Measurements from ENCODE around the gene CLTRN.
A peak's percentile ranks its signal among the peaks of the same experiment; 100 is the strongest.
"Not testable (repeated sequence)": the region's sequence is repeated elsewhere in the genome, so short reads cannot be mapped to it uniquely, and the experiment has no call there.

CLTRN gene, protein sequence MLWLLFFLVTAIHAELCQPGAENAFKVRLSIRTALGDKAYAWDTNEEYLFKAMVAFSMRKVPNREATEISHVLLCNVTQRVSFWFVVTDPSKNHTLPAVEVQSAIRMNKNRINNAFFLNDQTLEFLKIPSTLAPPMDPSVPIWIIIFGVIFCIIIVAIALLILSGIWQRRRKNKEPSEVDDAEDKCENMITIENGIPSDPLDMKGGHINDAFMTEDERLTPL

DNA sequence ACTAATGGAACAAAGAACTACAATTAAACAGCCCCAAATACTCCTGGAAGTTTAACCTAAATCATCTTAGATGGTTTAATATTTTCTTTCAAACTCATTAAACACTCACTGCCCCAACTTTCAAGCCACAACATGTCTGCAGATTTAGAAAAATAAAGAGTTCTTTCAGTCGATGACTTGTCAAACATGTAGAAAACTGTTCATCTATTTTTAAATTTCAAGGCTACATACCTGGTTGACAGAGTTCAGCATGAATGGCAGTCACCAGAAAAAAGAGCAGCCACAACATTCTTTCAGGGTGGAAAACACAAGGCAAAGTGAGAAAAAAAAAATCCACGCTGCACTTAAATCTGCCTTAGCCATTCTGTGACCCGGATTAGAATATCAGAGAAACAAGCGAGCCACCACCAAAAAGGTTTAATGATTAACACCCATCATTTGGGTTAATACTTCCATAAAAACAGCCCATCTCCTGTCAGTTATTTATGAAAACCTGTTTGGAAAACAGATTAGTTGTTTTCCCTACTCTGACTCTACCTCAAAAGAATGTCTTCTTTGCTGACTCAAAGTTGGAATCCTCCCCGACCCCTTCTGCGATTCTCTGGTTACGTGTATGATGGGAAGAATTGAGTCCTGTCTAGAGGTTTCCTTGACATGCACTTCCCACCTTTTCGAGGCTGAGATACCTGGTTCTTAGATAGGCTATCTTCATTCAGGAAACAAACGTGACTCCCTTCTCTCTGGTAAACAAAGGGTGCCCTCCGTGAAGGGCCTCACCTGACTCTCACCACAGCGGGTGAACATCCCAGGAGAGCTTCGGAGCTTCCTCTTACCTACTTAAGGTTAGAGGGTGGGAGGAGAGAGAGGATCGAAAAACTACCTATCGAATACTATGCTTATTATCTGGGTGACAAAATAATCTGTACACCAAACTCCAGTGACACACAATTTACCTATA lies at the start of gene CLTRN:
CLTRN (minus strand) TSS at position 319 of the 958 bp plus-strand sequence; CDS start at position 289, 30 bp downstream.
- no peak for DNase-seq

DNA sequence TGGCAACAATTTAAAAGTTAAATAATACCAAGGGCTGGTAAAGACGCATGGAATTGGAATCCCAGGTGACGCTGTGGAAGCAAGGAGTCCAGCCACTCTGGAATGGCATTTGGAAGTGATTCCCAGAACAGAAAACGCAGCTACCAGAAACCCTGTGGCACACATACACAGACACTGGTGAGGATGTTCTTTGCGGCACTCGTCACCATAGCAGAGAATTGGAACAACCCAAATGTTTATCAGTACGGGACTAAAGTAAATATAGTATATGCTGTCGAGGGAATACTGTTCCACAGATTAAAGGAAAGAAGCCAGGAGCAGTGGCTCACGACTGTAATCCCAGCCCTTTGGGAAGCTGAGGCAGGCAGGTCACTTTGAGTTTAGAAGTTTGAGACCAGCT lies 39.7 kb upstream of the CLTRN start:
- DNase-seq = not testable (repeated sequence)

DNA sequence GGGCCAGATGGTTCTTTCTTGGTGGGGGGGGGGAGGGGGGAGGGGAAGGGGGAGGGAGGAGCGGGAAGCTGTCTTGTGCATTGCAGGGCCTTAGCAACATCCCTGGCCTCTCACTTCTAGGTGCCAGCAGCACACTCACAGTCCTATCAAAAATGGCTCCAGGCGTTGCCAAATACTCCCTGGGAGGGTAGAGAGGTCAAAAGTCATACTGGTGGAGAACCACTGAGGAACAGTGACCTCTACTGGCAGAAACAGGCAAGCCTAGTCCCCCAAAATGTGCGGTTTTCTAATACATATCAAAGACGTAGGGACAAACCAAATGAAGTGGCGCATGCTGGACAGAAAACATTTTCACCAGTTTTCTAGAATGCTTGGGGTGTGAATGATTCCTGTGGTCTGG lies 39.2 kb upstream of the CLTRN start:
- not testable (repeated sequence) for DNase-seq

DNA sequence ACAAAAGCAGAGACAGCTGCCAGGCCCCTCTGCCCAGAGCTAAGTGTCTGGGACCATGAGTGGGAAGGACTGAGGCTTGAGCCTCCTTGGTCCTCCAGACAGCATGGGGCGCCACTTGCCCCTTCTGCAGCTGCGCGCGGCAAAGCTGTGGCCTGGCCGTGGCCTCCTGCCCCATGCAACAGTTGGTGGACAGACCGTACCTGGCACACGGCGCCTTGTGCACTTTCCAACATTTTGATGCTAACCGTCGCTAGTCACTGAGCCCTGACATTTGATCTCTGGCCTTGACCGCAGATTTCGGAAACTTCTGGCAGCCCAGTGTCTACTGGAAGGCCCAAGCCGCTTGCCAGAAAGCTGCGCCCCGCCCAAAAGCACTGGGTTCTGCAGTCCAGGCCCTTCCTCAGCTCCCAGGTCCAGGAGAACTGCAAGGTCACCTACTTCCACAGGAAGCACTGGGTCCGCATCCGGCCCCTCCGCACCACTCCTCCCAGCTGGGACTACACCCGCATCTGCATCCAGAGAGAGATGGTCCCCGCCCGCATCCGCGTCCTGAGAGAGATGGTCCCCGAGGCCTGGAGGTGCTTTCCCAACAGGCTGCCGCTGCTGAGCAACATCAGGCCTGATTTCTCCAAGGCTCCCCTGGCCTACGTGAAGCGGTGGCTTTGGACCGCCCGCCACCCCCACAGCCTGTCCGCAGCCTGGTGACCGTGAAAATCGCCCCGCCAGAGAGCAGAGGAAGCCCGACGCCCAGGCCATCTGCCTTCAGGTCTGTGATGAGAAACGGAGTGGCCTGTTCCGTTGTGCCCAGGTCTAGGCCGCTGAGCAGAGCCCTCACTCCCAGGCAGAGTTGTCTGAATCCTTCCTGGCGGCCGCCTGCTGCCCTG lies 38.1 kb upstream of the CLTRN start:
- DNase-seq = no peak

DNA sequence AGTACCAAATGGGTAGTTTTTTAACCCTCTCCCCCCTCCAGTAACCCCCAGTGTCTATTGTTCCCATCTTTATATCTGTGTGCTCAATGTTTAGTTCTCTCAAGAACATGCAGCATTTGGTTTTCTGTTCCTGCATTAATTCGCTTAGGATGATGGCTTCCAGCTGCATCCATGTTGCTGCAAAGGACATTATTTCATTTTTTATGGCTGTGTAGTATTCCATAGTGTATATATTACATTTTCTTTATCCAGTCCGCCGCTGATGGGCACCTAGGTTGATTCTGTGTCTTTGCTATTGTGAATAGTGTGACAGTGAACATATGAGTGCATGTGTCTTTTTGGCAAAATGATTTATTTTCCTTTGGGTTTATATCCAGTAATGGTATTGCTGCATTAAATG lies 31.9 kb upstream of the CLTRN start:
- no peak for DNase-seq

DNA sequence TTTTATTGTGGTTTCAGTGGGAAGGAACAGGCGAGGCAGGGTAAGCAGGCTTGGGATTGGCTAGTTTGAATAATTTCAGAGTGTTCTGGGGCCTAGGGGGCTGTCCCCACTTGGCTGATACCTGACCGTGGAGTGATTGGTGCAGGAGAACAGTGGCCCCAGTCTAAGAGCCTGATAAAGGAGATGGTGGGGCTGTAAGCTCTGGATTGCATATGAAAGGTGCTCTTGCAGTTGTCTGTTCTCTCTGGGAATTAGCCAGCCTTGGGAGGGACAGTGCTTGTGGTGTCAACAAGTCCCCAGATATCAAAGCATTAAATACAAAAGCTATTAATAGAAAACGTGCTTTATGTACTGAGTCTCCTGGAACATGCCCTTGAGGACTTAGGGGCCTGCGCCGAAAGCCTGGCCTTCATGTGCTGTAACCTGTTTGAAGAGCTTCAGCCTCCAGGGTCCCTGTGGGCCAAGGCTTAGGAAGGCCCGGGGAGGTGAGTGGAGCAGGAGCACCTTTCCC lies 30.4 kb upstream of the CLTRN start:
- DNase-seq = no peak

DNA sequence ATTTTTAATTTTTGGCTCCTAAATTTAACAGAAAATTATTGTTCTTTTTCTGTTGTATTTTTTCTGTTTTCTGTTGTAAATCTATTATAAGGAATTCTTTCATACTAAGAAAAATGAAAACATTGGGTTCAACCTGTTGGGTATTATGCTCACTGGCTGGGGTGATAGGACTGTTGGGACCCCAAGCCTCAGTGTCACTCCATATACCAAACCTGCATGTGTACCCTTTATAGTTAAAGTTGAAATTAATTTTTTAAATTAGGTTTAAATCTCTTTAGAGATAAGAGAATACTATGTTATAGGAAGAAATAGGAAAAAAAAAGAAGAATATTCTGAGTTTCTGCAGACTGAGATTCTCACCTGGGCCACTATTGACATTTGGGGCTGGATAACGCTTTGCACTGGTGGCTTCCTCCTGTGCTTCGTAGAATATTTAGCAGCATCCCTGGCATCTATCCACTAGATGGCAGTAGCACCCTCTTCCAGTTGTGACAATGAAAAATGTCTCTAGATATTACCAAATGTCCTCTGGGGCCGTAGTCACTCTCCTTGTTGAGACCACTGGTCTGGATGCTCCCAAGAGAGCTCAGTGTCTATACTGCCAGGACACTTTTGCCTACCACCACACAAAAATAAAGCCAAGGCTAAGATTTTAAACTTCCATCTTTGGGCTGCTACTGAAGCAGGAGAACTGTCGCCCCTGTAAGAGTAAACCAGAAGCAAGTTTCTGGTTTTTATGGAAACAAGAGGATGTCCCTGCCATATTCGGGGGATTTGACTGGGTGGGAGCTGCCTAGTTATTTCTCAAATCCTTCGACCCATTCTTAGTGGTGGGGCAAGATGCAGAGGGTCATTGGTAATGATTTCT lies 22.4 kb upstream of the CLTRN start:
- peak; percentile 66 for DNase-seq

DNA sequence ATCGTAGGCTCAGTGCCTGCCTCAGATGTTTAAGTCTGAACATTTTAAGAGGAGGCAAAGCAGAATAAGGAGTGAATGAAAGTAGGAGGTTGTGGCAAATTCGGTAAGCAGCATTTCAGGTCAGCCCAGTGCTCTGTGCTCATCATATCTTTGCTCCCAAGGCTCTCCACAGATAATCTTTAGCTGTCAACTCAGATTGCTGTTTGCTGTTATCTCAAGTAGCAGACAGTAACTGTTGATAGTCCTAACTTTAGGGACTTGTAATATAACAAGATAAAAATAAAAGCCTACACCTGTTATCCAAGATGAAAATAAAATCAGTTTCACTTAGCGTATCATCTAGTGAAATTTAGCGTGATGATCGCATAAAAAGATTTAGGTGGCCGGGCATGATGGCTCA lies 18.6 kb upstream of the CLTRN start:
- no peak for DNase-seq

DNA sequence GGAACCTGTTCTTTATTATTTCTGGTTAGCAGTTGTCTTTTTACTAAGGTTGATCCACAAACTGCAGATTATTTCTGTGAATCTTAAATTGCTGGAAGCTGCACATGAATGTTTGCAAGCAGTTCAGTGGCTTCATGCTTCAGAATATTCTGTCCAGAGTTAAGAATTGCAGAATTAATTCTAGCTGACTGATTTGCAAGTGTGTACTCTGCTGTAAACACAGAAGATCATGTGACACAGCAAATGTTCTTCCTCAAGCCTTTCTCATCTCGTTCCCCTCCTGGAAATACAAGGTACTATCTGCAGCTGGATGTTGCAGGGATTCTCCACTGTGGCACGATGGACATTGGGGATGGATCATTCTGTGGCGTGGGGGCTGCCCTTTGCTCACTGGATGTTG lies 16.8 kb upstream of the CLTRN start:
- no peak for DNase-seq

DNA sequence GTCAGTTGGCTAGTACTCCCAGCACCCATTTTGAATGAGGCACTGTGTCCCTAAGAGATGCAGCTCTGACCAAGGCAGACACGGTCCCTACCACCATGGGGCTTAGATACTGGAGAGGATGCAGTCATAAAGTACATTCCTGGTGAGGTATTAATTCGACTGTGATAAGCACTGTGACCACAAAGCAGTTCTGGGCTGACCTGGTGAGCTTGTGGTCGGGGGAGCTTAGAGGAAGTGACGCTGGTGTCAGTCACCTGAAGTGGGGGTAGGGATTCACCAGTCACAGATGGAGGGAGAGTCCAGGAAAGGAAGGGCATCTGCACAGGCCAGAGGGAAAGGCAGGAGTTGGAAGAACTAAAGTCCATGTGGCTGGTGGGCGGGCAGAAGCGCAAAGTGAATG lies 15.8 kb upstream of the CLTRN start:
- DNase-seq = no peak

DNA sequence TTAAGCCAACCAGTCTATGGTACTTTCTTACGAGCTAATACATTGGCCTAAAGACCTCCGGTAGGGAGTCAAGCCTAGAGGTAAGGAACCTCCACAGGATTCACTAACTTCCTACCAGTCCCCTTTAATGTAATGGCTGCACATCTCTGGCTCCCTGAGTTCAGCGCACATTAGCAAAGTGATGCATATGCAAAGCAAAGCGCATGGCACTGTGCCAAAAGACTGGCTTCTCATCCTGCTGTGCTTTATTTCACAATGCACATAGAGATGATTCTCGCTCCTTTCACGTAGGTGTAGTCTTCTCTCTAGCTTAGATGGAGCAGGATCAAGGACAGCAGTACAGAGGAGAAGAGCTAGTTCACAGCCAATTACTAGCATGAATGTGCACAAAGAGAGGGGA lies 14.6 kb upstream of the CLTRN start:
- no peak for DNase-seq

DNA sequence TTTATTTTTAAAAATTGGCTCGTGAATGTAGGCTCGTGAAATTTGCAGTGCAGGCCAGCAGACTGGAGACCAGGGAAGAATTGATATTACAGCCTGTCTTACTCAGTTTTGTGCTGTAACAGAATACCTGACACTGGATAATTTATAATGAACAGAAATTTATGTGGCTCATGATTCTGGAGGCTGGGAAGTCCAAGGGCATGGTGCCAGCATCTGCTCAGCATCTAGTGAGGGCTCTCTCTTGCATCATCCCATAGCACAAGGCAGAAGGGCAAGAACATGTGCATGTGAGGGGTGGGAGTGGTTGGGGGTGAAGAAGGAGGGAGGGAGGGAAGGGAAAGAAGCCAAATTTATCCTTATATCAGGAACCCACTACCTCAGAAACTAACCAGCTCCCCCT lies 13.7 kb upstream of the CLTRN start:
- no peak for DNase-seq

DNA sequence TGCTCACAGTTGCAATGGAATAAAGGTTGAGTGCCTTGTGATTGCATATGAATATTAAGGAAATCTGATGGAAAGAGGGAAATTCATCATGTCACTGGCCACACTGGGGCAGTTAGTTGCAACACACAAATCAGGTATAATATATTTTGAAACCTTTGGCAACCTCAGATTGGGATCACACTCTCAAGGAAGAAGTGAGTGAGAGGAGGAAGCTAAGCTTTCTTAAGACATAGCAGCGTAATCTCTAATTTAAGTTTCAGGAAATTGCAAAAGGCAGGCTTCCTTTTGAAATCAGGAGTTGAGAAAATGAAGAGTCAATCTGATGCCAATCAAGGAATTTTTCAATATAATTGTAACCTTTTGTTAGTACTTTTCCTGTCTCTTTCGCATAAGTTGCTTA lies 12.3 kb upstream of the CLTRN start:
- no peak for DNase-seq

DNA sequence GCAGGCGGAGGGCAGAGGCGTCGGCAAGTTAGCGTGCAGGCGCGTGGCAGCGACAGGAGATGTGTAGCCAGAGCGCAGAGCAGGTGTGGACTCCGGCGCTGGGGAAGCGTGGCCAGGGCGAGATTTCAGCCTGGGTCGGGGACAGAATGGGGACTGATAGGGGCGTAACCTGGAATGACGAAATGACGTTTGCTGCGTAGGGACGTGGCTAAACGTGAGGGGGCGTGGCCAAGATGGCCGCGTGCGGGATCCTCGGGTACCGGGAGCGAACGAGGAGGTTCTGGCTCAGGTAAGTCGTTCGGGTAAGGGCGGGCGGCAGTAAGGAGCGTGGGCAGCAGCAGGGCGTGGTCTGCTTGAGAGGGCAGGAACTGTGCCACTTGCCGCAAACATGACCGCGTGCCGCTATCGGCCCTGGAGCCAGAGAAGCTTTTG lies 10.9 kb upstream of the CLTRN start:
- peak; percentile 97 for DNase-seq

DNA sequence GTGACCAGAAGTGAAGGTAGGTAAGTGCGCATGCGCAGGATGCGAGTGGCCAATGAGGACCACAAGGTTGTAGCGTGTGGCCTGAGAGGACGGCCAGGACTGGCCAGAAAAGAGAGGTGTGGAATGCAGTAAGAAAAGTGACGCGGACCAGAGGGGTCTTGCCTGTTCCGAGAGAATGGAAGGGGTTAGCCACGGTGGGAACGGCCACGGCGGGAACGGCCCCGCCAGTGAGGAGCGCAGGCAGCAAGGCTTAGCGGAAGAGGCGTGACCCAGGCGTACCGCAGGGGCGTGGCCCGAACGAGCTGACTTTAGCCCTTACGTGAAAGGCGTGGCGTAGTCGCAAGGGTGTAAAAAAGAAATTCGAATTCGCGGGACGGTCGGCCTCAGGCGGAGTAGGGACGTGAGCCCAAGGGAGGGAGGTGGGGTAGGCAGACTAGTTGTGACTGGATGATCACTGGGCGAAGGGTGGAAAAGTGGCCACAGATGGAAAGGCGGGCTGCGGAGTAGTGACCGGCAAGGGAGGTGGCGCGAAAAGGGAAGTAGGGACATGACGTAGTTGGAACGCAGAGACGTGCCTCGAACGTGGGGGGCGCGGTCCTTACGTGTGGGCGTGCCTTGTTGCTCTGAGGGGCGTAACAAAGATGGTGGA lies 10.4 kb upstream of the CLTRN start:
- peak; percentile 98 for DNase-seq

DNA sequence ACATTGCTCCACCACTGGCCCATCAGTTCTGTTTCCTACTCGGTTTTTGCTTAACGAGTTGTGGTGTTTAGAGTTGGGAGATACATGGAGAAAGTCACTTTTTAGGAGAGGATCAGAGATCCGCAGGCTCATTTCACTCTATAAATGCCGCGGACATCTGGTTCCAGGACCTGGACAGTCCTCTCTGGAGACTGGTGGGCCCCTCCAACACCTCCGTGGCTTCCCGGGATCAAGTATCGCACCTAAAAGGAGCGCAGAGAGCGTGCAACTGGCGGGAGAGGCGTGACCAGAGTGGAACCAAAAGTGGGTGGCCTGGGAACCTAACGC lies 9.9 kb upstream of the CLTRN start:
- peak; percentile 65 for DNase-seq

DNA sequence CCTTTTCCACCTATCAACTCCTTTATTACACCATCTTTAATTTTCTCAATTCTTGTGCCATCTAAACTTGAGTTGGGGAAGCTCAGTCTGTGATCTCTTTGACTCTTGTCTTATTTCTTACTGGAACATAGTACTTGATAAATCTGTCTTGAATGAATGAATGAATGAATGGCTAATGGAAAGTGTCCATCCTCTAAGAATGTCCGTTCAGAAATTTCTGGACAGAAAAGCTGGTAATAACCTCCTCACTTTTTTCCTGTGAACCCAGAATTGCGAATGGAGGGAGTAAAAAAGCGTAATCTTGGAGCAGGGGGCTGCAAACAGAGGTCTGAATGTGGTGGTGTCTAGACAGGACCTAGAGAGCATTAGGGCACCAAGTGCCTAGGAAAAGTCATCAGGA lies 9.4 kb upstream of the CLTRN start:
- DNase-seq = no peak

DNA sequence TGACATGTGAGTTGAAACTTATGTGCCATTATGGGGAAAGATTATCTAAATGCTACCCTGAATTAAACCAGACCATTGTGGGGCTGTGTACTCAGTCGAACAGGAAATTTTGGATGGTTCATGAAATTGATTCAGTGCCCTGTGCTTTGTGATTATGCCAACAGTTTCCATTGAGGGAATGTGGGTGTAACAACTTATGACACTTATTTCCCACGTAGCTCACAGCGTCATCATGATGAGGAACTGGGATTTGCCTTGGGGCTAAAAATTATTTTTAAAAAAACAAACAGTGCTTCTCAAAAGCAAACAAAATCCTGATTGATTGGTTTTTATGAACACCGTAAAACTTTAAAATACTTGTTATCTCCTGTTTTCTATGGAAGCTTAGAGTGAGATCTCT lies 8.3 kb upstream of the CLTRN start:
- no peak for DNase-seq

DNA sequence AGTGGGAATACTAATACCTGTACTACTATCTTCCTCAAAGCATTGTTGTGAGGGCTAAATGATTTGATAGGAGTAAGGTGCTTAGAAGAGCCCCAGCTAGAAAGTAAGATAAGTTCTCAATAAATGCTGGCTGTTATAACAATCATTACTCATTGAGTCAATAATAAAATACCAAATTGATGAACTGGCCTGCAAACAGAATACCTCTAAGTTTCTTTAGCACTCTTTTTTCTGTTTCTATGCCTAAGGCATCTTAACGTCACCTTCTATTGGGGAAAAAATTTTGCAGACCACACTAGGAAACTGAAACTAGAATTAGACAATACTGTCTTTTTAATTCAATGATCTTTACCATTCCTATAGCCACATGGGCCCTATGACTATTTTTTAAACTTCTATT lies 1.2 kb downstream of the CLTRN start:
- no peak for DNase-seq

DNA sequence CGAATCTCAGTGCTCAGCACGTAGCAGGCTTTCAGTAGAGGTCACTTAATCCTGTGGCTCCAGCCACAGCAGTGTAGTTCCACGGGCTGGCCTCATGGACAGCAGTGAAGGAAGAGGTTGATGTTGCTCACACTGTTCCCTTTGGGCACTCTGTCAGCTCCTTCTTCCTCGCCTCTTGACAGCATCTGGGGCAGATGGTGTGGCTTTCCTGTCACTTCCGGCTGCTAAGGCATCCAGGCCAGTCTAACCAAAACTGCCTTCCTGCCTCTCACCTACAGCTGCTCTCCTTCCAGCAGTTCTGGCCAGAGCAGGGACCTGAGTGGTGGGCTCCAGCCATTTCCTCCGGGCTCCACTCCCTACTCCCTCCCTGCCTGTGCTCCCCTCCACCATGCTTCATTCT lies 9.8 kb downstream of the CLTRN start:
- DNase-seq = not testable (repeated sequence)

DNA sequence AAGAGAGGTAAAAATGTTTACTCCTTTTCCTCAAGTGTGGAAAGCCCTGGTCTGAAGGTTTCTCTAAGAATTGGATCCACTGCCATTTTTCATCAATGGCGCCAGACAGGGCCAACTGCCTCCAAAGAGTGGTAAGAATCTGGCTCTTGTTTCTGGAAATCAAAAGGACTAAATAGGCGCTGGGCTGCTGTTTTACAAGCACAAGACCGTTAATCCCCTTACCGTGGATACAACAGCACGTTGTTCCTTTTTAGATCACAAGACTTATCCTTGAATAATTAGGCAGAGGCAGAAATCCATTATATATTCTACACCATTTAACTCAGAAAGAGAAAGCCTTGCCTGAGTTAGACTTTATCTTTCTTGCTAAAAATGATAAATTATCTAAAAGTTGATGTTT lies 10.6 kb downstream of the CLTRN start:
- DNase-seq = no peak

DNA sequence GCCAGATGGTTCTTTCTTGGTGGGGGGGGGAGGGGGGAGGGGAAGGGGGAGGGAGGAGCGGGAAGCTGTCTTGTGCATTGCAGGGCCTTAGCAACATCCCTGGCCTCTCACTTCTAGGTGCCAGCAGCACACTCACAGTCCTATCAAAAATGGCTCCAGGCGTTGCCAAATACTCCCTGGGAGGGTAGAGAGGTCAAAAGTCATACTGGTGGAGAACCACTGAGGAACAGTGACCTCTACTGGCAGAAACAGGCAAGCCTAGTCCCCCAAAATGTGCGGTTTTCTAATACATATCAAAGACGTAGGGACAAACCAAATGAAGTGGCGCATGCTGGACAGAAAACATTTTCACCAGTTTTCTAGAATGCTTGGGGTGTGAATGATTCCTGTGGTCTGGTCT lies 17.1 kb downstream of the CLTRN start:
- DNase-seq = not testable (repeated sequence)

Data from NCI-H2227 treated with DMSO at 0.1 percent for 48 hours (cell line).